ENCODE results near the gene PIGU.
"Not testable (repeated sequence)": the region's sequence is repeated elsewhere in the genome, so short reads cannot be mapped to it uniquely, and the experiment has no call there.

Gene PIGU

DNA sequence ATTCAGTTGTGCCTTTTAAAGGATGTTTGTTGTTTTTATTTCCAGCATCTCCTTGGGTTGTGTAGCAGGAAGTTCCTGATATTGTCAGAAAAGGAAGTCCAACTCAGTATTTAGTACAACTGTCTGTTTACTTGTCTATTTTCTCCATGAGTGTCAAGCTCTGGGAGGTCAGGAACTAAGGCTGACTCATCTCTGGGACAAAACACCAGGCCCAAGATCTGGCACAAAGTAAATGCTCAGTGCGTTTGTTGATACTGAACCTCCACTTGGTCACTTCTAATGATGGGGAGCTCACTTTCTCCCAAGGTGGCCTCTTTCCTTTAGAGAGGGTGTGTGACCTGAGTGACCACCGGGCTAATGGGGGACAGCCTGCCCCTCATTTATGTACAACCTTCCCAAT is 12.6 kb upstream of the PIGU start:
- no peaks in the 10 kb centered on the region for H3K27me3 Mint-ChIP-seq
- H3K27ac Mint-ChIP-seq: no peak overlapping the region
- no peaks in the 10 kb centered on the region for H3K36me3 Mint-ChIP-seq
- no peak overlapping the region for H3K4me3 Mint-ChIP-seq
- no peaks in the 10 kb centered on the region for H3K9me3 Mint-ChIP-seq
- no peaks in the 10 kb centered on the region for H3K4me1 Mint-ChIP-seq

DNA sequence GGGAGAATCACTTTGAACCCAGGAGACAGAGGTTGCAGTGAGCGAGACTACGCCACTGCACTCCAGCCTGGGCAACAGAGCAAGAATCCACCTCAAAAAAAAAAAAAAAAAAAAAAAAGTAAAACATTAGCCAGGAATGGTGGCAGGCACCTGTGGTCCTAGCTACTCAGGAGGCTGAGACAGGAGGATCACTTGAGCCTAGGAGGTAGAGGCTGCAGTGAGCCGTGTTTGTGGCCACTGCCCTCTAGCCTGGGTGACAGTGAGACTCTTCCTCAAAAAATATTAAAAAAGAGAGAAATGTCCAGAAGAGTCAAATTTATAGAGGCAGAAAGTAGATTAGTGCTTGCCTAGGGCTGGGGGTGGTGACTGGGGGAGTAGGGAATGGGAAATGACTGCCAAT is 6.8 kb upstream of the PIGU start:
- Mint-ChIP-seq H3K4me1 (no peaks in the 10 kb centered on the region), H3K9me3 (no peaks in the 10 kb centered on the region), H3K27me3 (no peaks in the 10 kb centered on the region), H3K36me3 (no peaks in the 10 kb centered on the region), H3K27ac (no peak overlapping the region), H3K4me3 (no peak overlapping the region)

DNA sequence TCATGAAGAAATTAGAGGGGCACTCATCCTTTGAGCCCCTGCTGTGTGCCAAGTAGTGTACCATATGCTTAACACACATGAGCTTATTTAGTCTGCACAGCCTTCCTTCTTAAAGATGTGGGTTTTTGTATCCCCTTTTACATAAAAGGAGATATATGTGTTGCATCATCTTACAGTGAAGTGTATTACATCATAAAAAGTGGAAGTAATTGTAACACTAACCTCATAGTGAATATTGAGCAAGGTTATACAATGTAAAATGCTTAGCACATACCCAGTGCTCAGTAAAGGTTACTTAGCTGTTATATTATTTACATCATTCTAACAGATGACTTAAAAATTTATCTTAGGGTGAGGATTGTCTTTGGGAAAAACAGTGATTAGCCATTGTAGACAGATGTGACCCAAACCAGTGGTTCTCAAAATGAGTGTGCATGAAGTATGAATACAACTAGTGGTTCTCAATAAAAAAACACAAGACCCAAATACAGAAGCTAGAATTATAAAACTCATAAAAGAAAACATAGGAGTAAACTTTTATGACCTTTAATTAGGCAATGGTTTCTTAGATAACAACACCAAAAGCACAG is 3.8 kb upstream of the PIGU start:
- peaks cover 10% of the 10 kb centered on the region for H3K4me1 Mint-ChIP-seq
- H3K9me3 Mint-ChIP-seq: no peaks in the 10 kb centered on the region
- no peak overlapping the region for H3K4me3 Mint-ChIP-seq
- no peaks in the 10 kb centered on the region for H3K27me3 Mint-ChIP-seq
- no peak overlapping the region for H3K27ac Mint-ChIP-seq
- H3K36me3 Mint-ChIP-seq: no peaks in the 10 kb centered on the region

- H3K36me3 Mint-ChIP-seq: peaks cover 2% of the 10 kb centered on the region
- peak overlapping the region; percentile 90 for H3K4me3 Mint-ChIP-seq
- H3K27ac Mint-ChIP-seq: peak overlapping the region; percentile 76
- H3K27me3 Mint-ChIP-seq: no peaks in the 10 kb centered on the region
- H3K9me3 Mint-ChIP-seq: no peaks in the 10 kb centered on the region
- H3K4me1 Mint-ChIP-seq: peaks cover 21% of the 10 kb centered on the region
Measured at GRCh38 chr20:34675993-34676641, 775 bp downstream of the PIGU start.

GRCh38 chr20:34675561-34675960 is 1.3 kb downstream of the PIGU start:
- peaks cover 2% of the 10 kb centered on the region for H3K36me3 Mint-ChIP-seq
- H3K9me3 Mint-ChIP-seq: no peaks in the 10 kb centered on the region
- no peaks in the 10 kb centered on the region for H3K27me3 Mint-ChIP-seq
- no peak overlapping the region for H3K27ac Mint-ChIP-seq
- peaks cover 25% of the 10 kb centered on the region for H3K4me1 Mint-ChIP-seq
- H3K4me3 Mint-ChIP-seq: peak overlapping the region; percentile 90

- no peak overlapping the region for H3K4me3 Mint-ChIP-seq
- H3K27me3 Mint-ChIP-seq: no peaks in the 10 kb centered on the region
- peaks cover 5% of the 10 kb centered on the region for H3K36me3 Mint-ChIP-seq
- no peak overlapping the region for H3K27ac Mint-ChIP-seq
- no peaks in the 10 kb centered on the region for H3K9me3 Mint-ChIP-seq
- peaks cover 29% of the 10 kb centered on the region for H3K4me1 Mint-ChIP-seq
Measured at GRCh38 chr20:34673412-34673811, 3.5 kb downstream of the PIGU start.

GRCh38 chr20:34669094-34669493 is 7.8 kb downstream of the PIGU start:
- H3K36me3 Mint-ChIP-seq: peaks cover 8% of the 10 kb centered on the region
- H3K27me3 Mint-ChIP-seq: no peaks in the 10 kb centered on the region
- H3K9me3 Mint-ChIP-seq: no peaks in the 10 kb centered on the region
- H3K4me1 Mint-ChIP-seq: peaks cover 20% of the 10 kb centered on the region
- H3K4me3 Mint-ChIP-seq: no peak overlapping the region
- H3K27ac Mint-ChIP-seq: no peak overlapping the region

GRCh38 chr20:34664751-34665150 is 12.1 kb downstream of the PIGU start:
- not testable (repeated sequence) for H3K27me3 Mint-ChIP-seq, H3K9me3 Mint-ChIP-seq, H3K4me3 Mint-ChIP-seq, H3K36me3 Mint-ChIP-seq, H3K27ac Mint-ChIP-seq
- H3K4me1 Mint-ChIP-seq: peaks cover 10% of the 10 kb centered on the region

- Mint-ChIP-seq H3K36me3 (peaks cover 3% of the 10 kb centered on the region), H3K4me3 (no peak overlapping the region), H3K27me3 (no peaks in the 10 kb centered on the region), H3K4me1 (peaks cover 8% of the 10 kb centered on the region), H3K9me3 (no peaks in the 10 kb centered on the region), H3K27ac (no peak overlapping the region)
Measured at GRCh38 chr20:34663213-34663943, 13.5 kb downstream of the PIGU start.

GRCh38 chr20:34661811-34662210 is 15.1 kb downstream of the PIGU start:
- H3K36me3 Mint-ChIP-seq, H3K9me3 Mint-ChIP-seq, H3K27ac Mint-ChIP-seq, H3K4me1 Mint-ChIP-seq, H3K4me3 Mint-ChIP-seq, H3K27me3 Mint-ChIP-seq: not testable (repeated sequence)

GRCh38 chr20:34658654-34659053 is 18.2 kb downstream of the PIGU start:
- not testable (repeated sequence) for H3K4me1 Mint-ChIP-seq, H3K4me3 Mint-ChIP-seq, H3K27me3 Mint-ChIP-seq, H3K36me3 Mint-ChIP-seq, H3K9me3 Mint-ChIP-seq, H3K27ac Mint-ChIP-seq

DNA sequence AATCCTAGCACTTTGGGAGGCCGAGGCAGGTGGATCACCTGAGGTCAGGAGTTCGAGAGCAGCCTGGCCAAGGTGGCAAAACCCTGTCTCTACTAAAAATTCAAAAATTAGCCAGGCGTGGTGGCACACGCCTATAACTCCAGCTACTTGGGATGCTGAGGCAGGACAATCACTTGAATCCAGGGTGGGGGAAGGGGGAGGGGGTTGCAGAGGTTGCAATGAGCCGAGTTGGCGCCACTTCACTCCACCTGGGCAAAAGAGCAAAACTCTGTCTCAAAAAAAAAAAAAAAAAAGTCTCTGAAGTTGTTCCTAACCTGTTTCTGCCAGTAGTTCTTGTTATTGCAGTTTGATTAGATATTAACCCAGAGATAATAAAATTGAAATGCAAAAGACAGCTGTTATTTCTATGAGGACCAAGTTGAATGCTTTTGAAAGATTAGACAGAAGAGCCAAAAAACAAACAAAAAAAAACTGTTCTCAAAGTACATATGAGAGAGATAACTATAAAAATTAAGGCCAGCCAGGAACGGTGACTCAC is 22.6 kb downstream of the PIGU start:
- Mint-ChIP-seq H3K4me1 (peaks cover under 1% of the 10 kb centered on the region), H3K4me3 (no peak overlapping the region), H3K27ac (no peak overlapping the region), H3K27me3 (no peaks in the 10 kb centered on the region), H3K9me3 (no peaks in the 10 kb centered on the region), H3K36me3 (peaks cover 14% of the 10 kb centered on the region)

DNA sequence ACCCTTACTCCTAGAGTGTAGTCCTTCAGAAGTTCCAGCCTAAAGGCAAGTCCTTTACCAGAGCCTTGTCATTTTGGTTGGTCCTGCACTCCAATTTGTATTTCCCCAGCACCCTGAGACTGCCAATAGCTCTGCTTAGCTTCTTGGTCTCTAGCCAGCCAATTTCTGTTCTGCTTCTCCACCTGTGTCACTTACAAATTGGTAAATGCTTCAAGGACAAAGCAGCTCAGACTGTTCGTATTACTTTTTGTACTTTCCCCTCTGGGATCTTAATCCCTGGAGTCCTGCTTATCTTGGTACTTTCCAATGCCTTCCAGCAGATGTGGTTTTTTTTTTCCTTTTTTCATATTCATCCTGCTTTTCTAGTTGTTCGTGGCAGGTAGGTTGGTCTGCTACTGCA is 25.7 kb downstream of the PIGU start:
- no peak overlapping the region for H3K27ac Mint-ChIP-seq
- H3K9me3 Mint-ChIP-seq: no peaks in the 10 kb centered on the region
- peaks cover 10% of the 10 kb centered on the region for H3K36me3 Mint-ChIP-seq
- H3K4me3 Mint-ChIP-seq: no peak overlapping the region
- peaks cover 3% of the 10 kb centered on the region for H3K4me1 Mint-ChIP-seq
- H3K27me3 Mint-ChIP-seq: no peaks in the 10 kb centered on the region

- no peaks in the 10 kb centered on the region for H3K9me3 Mint-ChIP-seq
- H3K4me3 Mint-ChIP-seq: no peak overlapping the region
- no peaks in the 10 kb centered on the region for H3K27me3 Mint-ChIP-seq
- peaks cover 3% of the 10 kb centered on the region for H3K4me1 Mint-ChIP-seq
- H3K36me3 Mint-ChIP-seq: peaks cover 4% of the 10 kb centered on the region
- no peak overlapping the region for H3K27ac Mint-ChIP-seq
Measured at GRCh38 chr20:34647737-34648136, 29.2 kb downstream of the PIGU start.

DNA sequence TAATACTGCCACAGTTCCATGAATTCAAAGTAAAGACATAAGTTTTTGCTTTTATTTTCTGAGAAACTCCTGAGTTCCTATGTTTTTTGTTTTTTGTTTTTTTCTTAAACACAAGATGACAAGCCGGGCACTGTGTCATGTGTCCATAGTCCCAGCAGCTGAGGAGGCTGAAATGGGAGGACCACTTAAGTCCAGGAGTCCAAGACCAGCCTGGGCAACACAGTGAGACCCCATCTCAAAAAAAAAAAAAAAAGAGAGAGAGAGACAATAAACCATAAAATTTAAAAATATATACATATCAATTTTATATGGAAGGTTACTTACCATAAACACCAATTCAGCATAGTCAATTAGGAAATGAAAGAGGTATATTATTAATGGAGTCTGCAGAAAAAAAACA is 31.9 kb downstream of the PIGU start:
- Mint-ChIP-seq H3K4me3 (no peak overlapping the region), H3K36me3 (peaks cover 4% of the 10 kb centered on the region), H3K4me1 (peaks cover 3% of the 10 kb centered on the region), H3K9me3 (no peaks in the 10 kb centered on the region), H3K27me3 (no peaks in the 10 kb centered on the region), H3K27ac (no peak overlapping the region)

DNA sequence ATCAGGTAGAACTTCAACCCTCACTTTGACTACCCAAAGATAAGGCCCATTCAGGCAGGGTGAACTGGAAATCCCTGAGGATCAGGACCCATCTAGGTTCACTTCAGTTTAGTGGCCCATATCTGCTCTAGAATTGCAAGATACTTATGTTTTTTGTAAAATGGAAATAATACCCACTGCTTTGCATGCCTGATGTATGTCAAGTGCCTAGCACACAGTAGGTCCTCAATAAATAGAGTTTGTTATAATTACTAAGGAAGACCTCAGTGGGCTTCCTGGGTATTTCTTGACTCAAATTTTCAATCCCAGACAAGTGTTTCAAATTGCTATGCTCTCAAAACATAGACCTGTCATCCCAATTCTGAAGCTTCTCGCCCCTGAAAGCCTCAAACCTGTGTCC is 32.5 kb downstream of the PIGU start:
- H3K27me3 Mint-ChIP-seq: no peaks in the 10 kb centered on the region
- peaks cover 4% of the 10 kb centered on the region for H3K36me3 Mint-ChIP-seq
- no peak overlapping the region for H3K27ac Mint-ChIP-seq
- peaks cover 3% of the 10 kb centered on the region for H3K4me1 Mint-ChIP-seq
- H3K9me3 Mint-ChIP-seq: no peaks in the 10 kb centered on the region
- H3K4me3 Mint-ChIP-seq: no peak overlapping the region
